ENCODE measurements around the gene RPEL1. TPM values are rescaled to one million over a fixed set of nuclear protein-coding genes. Genes with fewer than 3 reads are reported as not detected.

RPEL1 gene
- total and polyA plus RNA-seq, 9 donors = not detected

- no peak overlapping the region for H3K4me3 ChIP-seq
- H3K27me3 ChIP-seq = no peaks in the 10 kb centered on the region
- WGBS, 3 donors = 34 to 40% (median 37%) methylated on average over 9 of the region's 9 CpGs
- DNase-seq = peak; percentile 56 to 81 (median 58)
- no peaks in the 10 kb centered on the region for H3K4me1 ChIP-seq (ENCODE audit: insufficient read depth)
- H3K9me3 ChIP-seq = no peaks in the 10 kb centered on the region
- H3K36me3 ChIP-seq = no peaks in the 10 kb centered on the region
- intact Hi-C loops (cut with DNase I) = loop anchor here (2.0 to 10.0 kb wide), 5 partner anchors 170 to 410 kb away; partner anchors contain the start of genes CNNM2 (in 3 of the 4) and CYP17A1 (in 1 of the 4)
- H3K27ac ChIP-seq = no peak overlapping the region
- TF ChIP-seq EP300 (IDR thresholded peaks at IDR 0.05) (no peak), CTCF (IDR thresholded peaks at IDR 0.05) (peak; percentile 29 to 80 (median 57)), POLR2A (IDR thresholded peaks at IDR 0.05) (no peak)
Measured at GRCh38 chr10:103244666-103245271, 918 bp upstream of the RPEL1 start.

GRCh38 chr10:103246324-103246723 lies 637 bp downstream of the RPEL1 start:
- Histone ChIP-seq H3K27me3 (no peaks in the 10 kb centered on the region), H3K9me3 (no peaks in the 10 kb centered on the region), H3K4me3 (no peak overlapping the region), H3K27ac (no peak overlapping the region), H3K36me3 (no peaks in the 10 kb centered on the region), H3K4me1 (ENCODE audit: insufficient read depth) (no peaks in the 10 kb centered on the region)
- TF ChIP-seq CTCF (IDR thresholded peaks at IDR 0.05) = no peak
- TF ChIP-seq POLR2A (IDR thresholded peaks at IDR 0.05) = no peak
- no peak for TF ChIP-seq EP300 (IDR thresholded peaks at IDR 0.05)
- WGBS, 3 donors = 71 to 77% (median 73%) methylated on average over 4 of the region's 4 CpGs
- intact Hi-C loops (cut with DNase I) = loop anchor here in 3 of 4 donors (5.0 to 10.0 kb wide), 4 partner anchors 172 to 412 kb away; partner anchors contain the start of genes CNNM2 (in 3 of the 3) and CYP17A1 (in 1 of the 3)
- no peak for DNase-seq

GRCh38 chr10:103254113-103254512 lies 8.4 kb downstream of the RPEL1 start:
- WGBS, 3 donors = 72 to 79% (median 73%) methylated on average over 3 of the region's 3 CpGs
- no peak for DNase-seq
- Histone ChIP-seq H3K9me3 (no peaks in the 10 kb centered on the region), H3K4me3 (no peak overlapping the region), H3K27me3 (no peaks in the 10 kb centered on the region), H3K4me1 (ENCODE audit: insufficient read depth) (no peaks in the 10 kb centered on the region), H3K36me3 (no peaks in the 10 kb centered on the region), H3K27ac (no peak overlapping the region)
- TF ChIP-seq EP300 (IDR thresholded peaks at IDR 0.05) = no peak
- intact Hi-C loops (cut with DNase I) = no loop called here

- no peaks in the 10 kb centered on the region for H3K27me3 ChIP-seq
- H3K36me3 ChIP-seq = no peaks in the 10 kb centered on the region
- TF ChIP-seq POLR2A (IDR thresholded peaks at IDR 0.05) = no peak
- no peak for TF ChIP-seq CTCF (IDR thresholded peaks at IDR 0.05)
- no peak for TF ChIP-seq EP300 (IDR thresholded peaks at IDR 0.05)
- H3K27ac ChIP-seq = no peak overlapping the region
- no peak for DNase-seq
- H3K4me3 ChIP-seq = no peak overlapping the region
- no peaks in the 10 kb centered on the region for H3K4me1 ChIP-seq (ENCODE audit: insufficient read depth)
- WGBS, 3 donors = 62 to 67% (median 66%) methylated on average over 4 of the region's 4 CpGs
- H3K9me3 ChIP-seq = no peaks in the 10 kb centered on the region
- intact Hi-C loops (cut with DNase I) = no loop called here
Measured at GRCh38 chr10:103254538-103255325, 9.0 kb downstream of the RPEL1 start.

GRCh38 chr10:103256613-103257012 lies 10.9 kb downstream of the RPEL1 start:
- Histone ChIP-seq H3K9me3 (no peaks in the 10 kb centered on the region), H3K4me1 (ENCODE audit: insufficient read depth) (no peaks in the 10 kb centered on the region), H3K27me3 (no peaks in the 10 kb centered on the region), H3K27ac (no peak overlapping the region), H3K36me3 (no peaks in the 10 kb centered on the region), H3K4me3 (no peak overlapping the region)
- intact Hi-C loops (cut with DNase I) = no loop called here
- WGBS, 3 donors = 88 to 95% (median 91%) methylated on average over 1 of the region's 1 CpG
- no peak for TF ChIP-seq EP300 (IDR thresholded peaks at IDR 0.05)
- no peak for TF ChIP-seq CTCF (IDR thresholded peaks at IDR 0.05)
- TF ChIP-seq POLR2A (IDR thresholded peaks at IDR 0.05) = no peak
- no peak for DNase-seq
